ENCODE results near the gene RABGAP1L. TPM values are rescaled to one million over a fixed set of nuclear protein-coding genes. Genes with fewer than 3 reads are reported as not detected.

Gene RABGAP1L
- total RNA-seq, 1 donor from 2014 or later, result 28.8 TPM

- H3K27ac Mint-ChIP-seq, result no peak overlapping the region
Measured at GRCh38 chr1:174753131-174753530, 593.8 kb downstream of the RABGAP1L start.

DNA sequence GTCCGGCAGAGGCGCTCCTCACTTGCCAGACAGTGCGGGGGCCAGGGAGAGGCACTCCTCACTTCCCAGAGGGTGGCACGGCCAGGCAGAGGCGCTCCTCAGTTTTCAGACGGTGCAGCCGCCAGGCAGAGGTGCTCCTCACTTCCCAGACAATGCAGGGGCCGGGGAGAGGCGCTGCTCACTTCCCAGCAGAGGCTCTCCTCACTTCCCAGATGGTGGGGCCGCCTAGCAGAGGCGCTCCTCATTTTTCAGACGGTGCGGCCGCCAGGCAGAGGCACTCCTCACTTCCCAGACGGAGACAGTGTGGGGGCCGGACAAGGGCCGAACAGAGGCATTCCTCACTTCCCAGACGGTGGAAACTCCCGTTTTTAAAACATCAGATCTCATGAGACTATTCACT, 602.0 kb downstream of the RABGAP1L start:
- no peaks in the 10 kb centered on the region for H3K36me3 Mint-ChIP-seq (ENCODE audit: low read depth)
- intact Hi-C loops (cut with micrococcal nuclease), result no loop called here

More at GRCh38 chr1:174753131-174753530, 593.8 kb downstream of the RABGAP1L start:
- intact Hi-C loops (cut with micrococcal nuclease), result no loop called here
- Mint-ChIP-seq H3K27me3 (ENCODE audit: low read depth) (no peaks in the 10 kb centered on the region), H3K4me1 (ENCODE audit: low read depth) (peaks cover 3% of the 10 kb centered on the region), H3K36me3 (ENCODE audit: low read depth) (no peaks in the 10 kb centered on the region), H3K4me3 (ENCODE audit: low read depth) (no peak overlapping the region), H3K9me3 (no peaks in the 10 kb centered on the region)
- no peak for DNase-seq (ENCODE audit: low spot score)

GRCh38 chr1:174761901-174762585, 602.7 kb downstream of the RABGAP1L start:
- Mint-ChIP-seq H3K27ac (no peak overlapping the region), H3K36me3 (ENCODE audit: low read depth) (no peaks in the 10 kb centered on the region), H3K9me3 (no peaks in the 10 kb centered on the region), H3K4me3 (ENCODE audit: low read depth) (no peak overlapping the region), H3K27me3 (ENCODE audit: low read depth) (no peaks in the 10 kb centered on the region), H3K4me1 (ENCODE audit: low read depth) (no peaks in the 10 kb centered on the region)
- intact Hi-C loops (cut with micrococcal nuclease), result no loop called here
- DNase-seq (ENCODE audit: low spot score), result no peak

More for the DNA sequence above, 602.0 kb downstream of the RABGAP1L start:
- no peaks in the 10 kb centered on the region for H3K4me1 Mint-ChIP-seq (ENCODE audit: low read depth)
- no peaks in the 10 kb centered on the region for H3K27me3 Mint-ChIP-seq (ENCODE audit: low read depth)
- no peaks in the 10 kb centered on the region for H3K9me3 Mint-ChIP-seq
- no peak for DNase-seq (ENCODE audit: low spot score)
- H3K27ac Mint-ChIP-seq, result no peak overlapping the region
- H3K4me3 Mint-ChIP-seq (ENCODE audit: low read depth), result no peak overlapping the region

GRCh38 chr1:174764191-174764590, 604.9 kb downstream of the RABGAP1L start:
- H3K27ac Mint-ChIP-seq, result no peak overlapping the region

GRCh38 chr1:174766727-174767126, 607.4 kb downstream of the RABGAP1L start:
- H3K27me3 Mint-ChIP-seq (ENCODE audit: low read depth), result no peaks in the 10 kb centered on the region
- DNase-seq (ENCODE audit: low spot score), result no peak
- intact Hi-C loops (cut with micrococcal nuclease), result no loop called here
- no peak overlapping the region for H3K27ac Mint-ChIP-seq
- H3K9me3 Mint-ChIP-seq, result no peaks in the 10 kb centered on the region
- no peak overlapping the region for H3K4me3 Mint-ChIP-seq (ENCODE audit: low read depth)
- no peaks in the 10 kb centered on the region for H3K4me1 Mint-ChIP-seq (ENCODE audit: low read depth)
- H3K36me3 Mint-ChIP-seq (ENCODE audit: low read depth), result no peaks in the 10 kb centered on the region

More at GRCh38 chr1:174764191-174764590, 604.9 kb downstream of the RABGAP1L start:
- intact Hi-C loops (cut with micrococcal nuclease), result no loop called here
- DNase-seq (ENCODE audit: low spot score), result no peak
- Mint-ChIP-seq H3K9me3 (no peaks in the 10 kb centered on the region), H3K4me1 (ENCODE audit: low read depth) (no peaks in the 10 kb centered on the region), H3K36me3 (ENCODE audit: low read depth) (no peaks in the 10 kb centered on the region), H3K4me3 (ENCODE audit: low read depth) (no peak overlapping the region), H3K27me3 (ENCODE audit: low read depth) (no peaks in the 10 kb centered on the region)

DNA sequence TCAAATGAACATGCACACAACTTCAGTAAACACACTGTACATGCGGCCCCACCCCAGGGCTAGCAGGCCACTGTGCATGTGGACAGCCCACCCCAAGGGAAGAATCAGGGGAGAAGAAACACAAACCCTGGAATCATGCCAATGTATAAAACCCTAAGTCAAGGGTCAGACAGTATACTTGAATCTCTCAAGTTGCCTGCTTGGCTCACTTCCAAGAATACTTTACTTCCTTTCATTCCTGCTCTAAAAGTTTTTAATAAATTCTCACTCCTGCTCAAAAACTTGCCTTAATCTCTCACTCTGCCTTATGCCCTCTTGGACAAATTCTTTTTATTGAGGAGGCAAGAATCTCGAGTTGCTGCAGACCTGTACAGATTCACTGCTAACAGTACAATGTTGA, 609.2 kb downstream of the RABGAP1L start:
- Mint-ChIP-seq H3K27me3 (ENCODE audit: low read depth) (no peaks in the 10 kb centered on the region), H3K36me3 (ENCODE audit: low read depth) (no peaks in the 10 kb centered on the region)
- intact Hi-C loops (cut with micrococcal nuclease), result no loop called here

GRCh38 chr1:174768949-174769348, 609.6 kb downstream of the RABGAP1L start:
- Mint-ChIP-seq H3K9me3 (no peaks in the 10 kb centered on the region), H3K27ac (no peak overlapping the region), H3K27me3 (ENCODE audit: low read depth) (no peaks in the 10 kb centered on the region), H3K4me3 (ENCODE audit: low read depth) (no peak overlapping the region), H3K4me1 (ENCODE audit: low read depth) (no peaks in the 10 kb centered on the region), H3K36me3 (ENCODE audit: low read depth) (no peaks in the 10 kb centered on the region)
- intact Hi-C loops (cut with micrococcal nuclease), result no loop called here
- DNase-seq (ENCODE audit: low spot score), result no peak

More for the DNA sequence above, 609.2 kb downstream of the RABGAP1L start:
- Mint-ChIP-seq H3K4me1 (ENCODE audit: low read depth) (no peaks in the 10 kb centered on the region), H3K27ac (no peak overlapping the region), H3K4me3 (ENCODE audit: low read depth) (no peak overlapping the region), H3K9me3 (no peaks in the 10 kb centered on the region)
- no peak for DNase-seq (ENCODE audit: low spot score)

DNA sequence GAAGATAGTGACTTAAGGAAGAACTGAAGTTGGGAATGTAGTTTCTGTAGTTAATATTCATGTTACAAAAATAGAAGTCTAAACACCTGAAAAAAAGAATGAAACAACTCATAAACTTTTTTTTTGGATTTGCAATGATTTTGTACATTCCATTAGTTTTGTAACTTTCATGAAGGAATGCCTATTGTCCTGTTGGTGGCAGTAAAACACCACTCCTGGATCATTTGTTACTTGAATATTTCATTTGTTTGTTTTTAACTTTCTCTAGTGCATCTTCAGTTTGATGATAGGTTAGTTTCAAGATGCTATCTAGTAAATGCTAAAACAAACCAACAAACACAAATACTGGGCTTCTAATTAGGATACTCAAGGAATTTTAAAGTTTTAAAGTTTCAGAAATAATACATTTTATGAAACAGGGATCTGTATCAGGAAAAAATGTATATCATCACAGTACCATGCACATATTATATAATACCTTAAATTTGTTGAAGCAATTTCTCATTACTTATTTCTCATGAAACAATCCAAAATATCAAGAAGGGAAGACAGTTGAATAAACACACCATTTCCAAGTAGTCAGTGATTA, 610.7 kb downstream of the RABGAP1L start:
- no peak for DNase-seq (ENCODE audit: low spot score)
- H3K4me1 Mint-ChIP-seq (ENCODE audit: low read depth), result no peaks in the 10 kb centered on the region
- intact Hi-C loops (cut with micrococcal nuclease), result loop anchor here (1.0 to 10.0 kb wide), 3 partner anchors 213 to 355 kb away; no protein-coding TSS in a partner anchor

DNA sequence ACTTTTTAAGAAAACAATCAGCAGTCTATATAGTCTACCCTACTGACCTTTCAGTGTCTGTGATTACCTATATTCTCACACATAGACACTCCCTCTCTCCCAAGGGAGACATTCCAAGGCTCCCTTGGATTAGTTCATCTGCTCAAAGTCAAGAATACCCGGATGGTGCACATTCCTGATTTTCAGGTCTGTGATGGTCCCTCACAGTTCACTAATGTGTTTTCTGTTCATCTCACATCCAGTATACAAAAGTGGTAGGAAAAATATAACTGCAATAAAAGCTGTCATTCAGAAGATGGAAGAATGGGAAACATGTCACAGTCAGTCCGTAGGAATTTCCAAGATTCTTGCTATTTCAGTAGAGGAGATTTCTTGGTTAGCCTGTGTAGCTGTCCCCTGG, 616.3 kb downstream of the RABGAP1L start:
- no peak overlapping the region for H3K4me3 Mint-ChIP-seq (ENCODE audit: low read depth)
- no peak for DNase-seq (ENCODE audit: low spot score)
- no peaks in the 10 kb centered on the region for H3K27me3 Mint-ChIP-seq (ENCODE audit: low read depth)
- H3K27ac Mint-ChIP-seq, result no peak overlapping the region
- H3K4me1 Mint-ChIP-seq (ENCODE audit: low read depth), result peaks cover 4% of the 10 kb centered on the region
- intact Hi-C loops (cut with micrococcal nuclease), result loop anchor here (10.0 kb wide), 1 partner anchor 349 kb away; no protein-coding TSS in a partner anchor
- no peaks in the 10 kb centered on the region for H3K36me3 Mint-ChIP-seq (ENCODE audit: low read depth)
- no peaks in the 10 kb centered on the region for H3K9me3 Mint-ChIP-seq

More for the DNA sequence above, 610.7 kb downstream of the RABGAP1L start:
- H3K27me3 Mint-ChIP-seq (ENCODE audit: low read depth), result no peaks in the 10 kb centered on the region
- no peaks in the 10 kb centered on the region for H3K36me3 Mint-ChIP-seq (ENCODE audit: low read depth)
- no peak overlapping the region for H3K4me3 Mint-ChIP-seq (ENCODE audit: low read depth)
- no peak overlapping the region for H3K27ac Mint-ChIP-seq
- no peaks in the 10 kb centered on the region for H3K9me3 Mint-ChIP-seq

- Mint-ChIP-seq H3K9me3 (no peaks in the 10 kb centered on the region), H3K27ac (no peak overlapping the region), H3K27me3 (ENCODE audit: low read depth) (no peaks in the 10 kb centered on the region), H3K4me3 (ENCODE audit: low read depth) (no peak overlapping the region), H3K4me1 (ENCODE audit: low read depth) (peaks cover 4% of the 10 kb centered on the region), H3K36me3 (ENCODE audit: low read depth) (no peaks in the 10 kb centered on the region)
- no peak for DNase-seq (ENCODE audit: low spot score)
- intact Hi-C loops (cut with micrococcal nuclease), result loop anchor here (10.0 kb wide), 1 partner anchor 348 kb away; no protein-coding TSS in a partner anchor
Measured at GRCh38 chr1:174777262-174777661, 617.9 kb downstream of the RABGAP1L start.

DNA sequence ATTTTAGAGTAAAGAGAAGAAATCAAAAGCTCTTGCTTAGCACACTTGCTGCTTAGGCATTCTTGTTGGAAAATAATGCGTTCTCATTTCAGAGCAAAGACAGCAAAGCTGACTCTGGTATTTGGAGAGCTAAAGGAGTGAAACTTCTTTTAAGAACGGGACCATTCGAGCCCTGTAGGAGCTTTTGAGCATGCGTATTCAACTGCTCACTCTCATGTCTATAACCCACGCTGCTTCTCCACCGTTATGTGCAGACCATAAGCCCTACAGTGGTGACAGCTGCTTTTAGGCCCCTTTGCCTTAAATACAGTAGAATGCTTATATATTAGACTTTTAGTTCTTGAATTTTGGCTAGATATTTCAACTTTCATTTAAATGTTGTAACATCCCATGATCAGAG, 626.2 kb downstream of the RABGAP1L start:
- no peak overlapping the region for H3K27ac Mint-ChIP-seq
- peaks cover 10% of the 10 kb centered on the region for H3K4me1 Mint-ChIP-seq (ENCODE audit: low read depth)
- H3K4me3 Mint-ChIP-seq (ENCODE audit: low read depth), result no peak overlapping the region
- no peaks in the 10 kb centered on the region for H3K36me3 Mint-ChIP-seq (ENCODE audit: low read depth)
- intact Hi-C loops (cut with micrococcal nuclease), result no loop called here
- H3K9me3 Mint-ChIP-seq, result no peaks in the 10 kb centered on the region
- DNase-seq (ENCODE audit: low spot score), result no peak
- H3K27me3 Mint-ChIP-seq (ENCODE audit: low read depth), result peaks cover 2% of the 10 kb centered on the region

DNA sequence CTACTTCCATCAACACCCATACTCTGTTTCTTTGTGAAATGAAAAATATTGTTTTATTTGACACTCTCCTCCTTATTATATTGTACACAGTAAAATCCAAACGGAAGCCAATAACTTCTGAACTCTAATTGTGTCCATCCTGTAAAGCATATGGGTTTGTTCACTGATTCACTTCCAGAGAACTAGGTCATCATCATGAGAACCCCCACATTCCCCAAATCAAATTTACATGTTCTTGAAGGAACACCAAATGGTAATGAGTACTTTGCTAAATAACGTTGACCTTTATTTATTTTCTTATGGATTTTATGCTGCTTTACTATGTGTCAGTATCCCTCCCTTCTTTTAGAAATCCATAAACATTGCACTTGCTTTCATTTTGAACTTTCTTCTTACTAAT, 627.0 kb downstream of the RABGAP1L start:
- H3K4me1 Mint-ChIP-seq (ENCODE audit: low read depth), result peaks cover 10% of the 10 kb centered on the region
- no peaks in the 10 kb centered on the region for H3K9me3 Mint-ChIP-seq
- intact Hi-C loops (cut with micrococcal nuclease), result no loop called here
- H3K27ac Mint-ChIP-seq, result no peak overlapping the region
- no peak for DNase-seq (ENCODE audit: low spot score)
- H3K36me3 Mint-ChIP-seq (ENCODE audit: low read depth), result no peaks in the 10 kb centered on the region
- H3K4me3 Mint-ChIP-seq (ENCODE audit: low read depth), result no peak overlapping the region
- peaks cover 2% of the 10 kb centered on the region for H3K27me3 Mint-ChIP-seq (ENCODE audit: low read depth)

DNA sequence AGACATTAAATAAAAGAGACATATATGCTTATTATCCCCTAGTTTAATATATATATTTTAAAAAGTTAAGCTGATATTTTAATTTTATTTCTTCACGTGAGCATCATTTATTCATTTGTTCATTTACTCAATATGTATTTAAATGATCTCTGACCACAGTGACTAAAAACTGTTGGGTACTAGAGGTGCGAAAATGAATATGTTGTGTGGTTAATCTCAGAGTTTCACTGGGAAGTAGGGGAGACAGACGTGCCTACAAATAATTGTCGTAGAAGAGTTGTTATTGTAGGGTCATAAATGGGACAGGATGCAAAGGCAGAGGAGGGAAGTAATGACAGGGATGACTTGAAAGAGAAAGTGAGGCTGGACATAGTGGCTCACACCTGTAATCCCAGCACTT, 627.4 kb downstream of the RABGAP1L start:
- Mint-ChIP-seq H3K9me3 (no peaks in the 10 kb centered on the region), H3K4me1 (ENCODE audit: low read depth) (peaks cover 10% of the 10 kb centered on the region), H3K36me3 (ENCODE audit: low read depth) (no peaks in the 10 kb centered on the region), H3K27ac (no peak overlapping the region), H3K4me3 (ENCODE audit: low read depth) (no peak overlapping the region), H3K27me3 (ENCODE audit: low read depth) (peaks cover 2% of the 10 kb centered on the region)
- intact Hi-C loops (cut with micrococcal nuclease), result no loop called here
- no peak for DNase-seq (ENCODE audit: low spot score)

Measured in activated T-helper 2 cell treated with anti-CD3 and anti-CD28 coated beads, Interferon-gamma antibody, Interleukin-2, Interleukin-4, amounts not matched to agents 10 μg/mL and 5 μg/mL and 100 μg/mL, durations not matched to agents 14 hours and 24 hours and 36 hours (primary cell).